Tibial nerve (tissue), 3 donors: ENCODE results near the gene AP1S3.

Source experiments
- POLR2A ChIP-seq, 2 donors: fragments of 450-650 bp; IDR thresholded peaks; one replicate each; pipeline ENCODE4 v1.6.1; 2017; ENCODE audit warnings: antibody characterized with exemption in 2 of 2, mild to moderate bottlenecking in 2 of 2, moderate library complexity in 2 of 2
- TF ChIP-seq, protein P1 (sequence below), 5 experiments: fragments of 200-600 bp in 3 of 5; fragments of 450-650 bp in 2 of 5; sonication (generic) in 3 of 5; IDR thresholded peaks; one replicate each; pipeline ENCODE4 v1.5.1; 2016 to 2019; ENCODE audit warnings: antibody characterized with exemption in 5 of 5, mild to moderate bottlenecking in 3 of 5, moderate library complexity in 2 of 5

DNA sequence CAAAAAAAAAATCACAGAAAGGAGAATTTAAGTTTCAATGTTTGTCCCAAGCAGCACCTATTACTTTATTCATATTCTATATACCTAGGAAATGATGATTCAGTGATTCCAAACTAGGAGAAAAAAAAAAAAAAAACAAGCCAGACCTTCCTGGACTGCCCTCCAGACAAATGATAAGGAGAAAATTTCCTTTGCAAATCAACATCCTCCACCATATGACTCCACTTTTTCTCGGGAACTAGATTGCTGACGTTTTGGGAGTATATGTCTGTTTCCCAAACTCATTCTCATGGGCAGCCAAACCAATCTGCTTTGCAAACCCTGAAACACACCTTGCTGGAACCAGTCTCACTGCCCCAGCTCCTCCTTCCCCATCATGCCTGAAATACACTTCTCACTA is 16.8 kb downstream of the AP1S3 start:
- TF ChIP-seq, protein P1, sequence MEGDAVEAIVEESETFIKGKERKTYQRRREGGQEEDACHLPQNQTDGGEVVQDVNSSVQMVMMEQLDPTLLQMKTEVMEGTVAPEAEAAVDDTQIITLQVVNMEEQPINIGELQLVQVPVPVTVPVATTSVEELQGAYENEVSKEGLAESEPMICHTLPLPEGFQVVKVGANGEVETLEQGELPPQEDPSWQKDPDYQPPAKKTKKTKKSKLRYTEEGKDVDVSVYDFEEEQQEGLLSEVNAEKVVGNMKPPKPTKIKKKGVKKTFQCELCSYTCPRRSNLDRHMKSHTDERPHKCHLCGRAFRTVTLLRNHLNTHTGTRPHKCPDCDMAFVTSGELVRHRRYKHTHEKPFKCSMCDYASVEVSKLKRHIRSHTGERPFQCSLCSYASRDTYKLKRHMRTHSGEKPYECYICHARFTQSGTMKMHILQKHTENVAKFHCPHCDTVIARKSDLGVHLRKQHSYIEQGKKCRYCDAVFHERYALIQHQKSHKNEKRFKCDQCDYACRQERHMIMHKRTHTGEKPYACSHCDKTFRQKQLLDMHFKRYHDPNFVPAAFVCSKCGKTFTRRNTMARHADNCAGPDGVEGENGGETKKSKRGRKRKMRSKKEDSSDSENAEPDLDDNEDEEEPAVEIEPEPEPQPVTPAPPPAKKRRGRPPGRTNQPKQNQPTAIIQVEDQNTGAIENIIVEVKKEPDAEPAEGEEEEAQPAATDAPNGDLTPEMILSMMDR (IDR thresholded peaks at IDR 0.05) = no peak
- no peak for TF ChIP-seq POLR2A (IDR thresholded peaks at IDR 0.05)
